ENCODE results near the gene EPYC.
"Not testable (repeated sequence)": the region's sequence is repeated elsewhere in the genome, so short reads cannot be mapped to it uniquely, and the experiment has no call there.

The EPYC gene

DNA sequence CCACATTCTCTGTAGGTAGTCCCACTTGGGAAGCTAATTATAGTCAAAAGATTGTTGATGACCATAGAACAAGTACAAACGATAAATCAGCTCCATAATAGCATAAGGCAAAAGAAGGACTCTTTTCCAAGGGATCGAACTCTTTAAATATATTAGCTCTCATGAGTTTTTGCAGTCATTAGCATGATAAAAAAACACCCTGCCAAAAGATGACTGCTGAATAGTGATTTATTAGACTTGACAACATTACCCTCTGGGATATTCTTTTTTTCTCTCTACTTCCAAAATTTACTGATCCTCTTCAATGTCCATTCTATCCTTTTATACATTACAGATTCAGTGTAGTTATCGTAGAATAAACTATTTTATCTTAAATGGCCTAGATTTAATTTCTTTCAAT is 14.2 kb downstream of the EPYC start:
- ATAC-seq, result no peak
- no peak for TF ChIP-seq ZNF70 (CRISPR knock-in tag; IDR thresholded peaks at IDR 0.05)
- TF ChIP-seq, protein P1, sequence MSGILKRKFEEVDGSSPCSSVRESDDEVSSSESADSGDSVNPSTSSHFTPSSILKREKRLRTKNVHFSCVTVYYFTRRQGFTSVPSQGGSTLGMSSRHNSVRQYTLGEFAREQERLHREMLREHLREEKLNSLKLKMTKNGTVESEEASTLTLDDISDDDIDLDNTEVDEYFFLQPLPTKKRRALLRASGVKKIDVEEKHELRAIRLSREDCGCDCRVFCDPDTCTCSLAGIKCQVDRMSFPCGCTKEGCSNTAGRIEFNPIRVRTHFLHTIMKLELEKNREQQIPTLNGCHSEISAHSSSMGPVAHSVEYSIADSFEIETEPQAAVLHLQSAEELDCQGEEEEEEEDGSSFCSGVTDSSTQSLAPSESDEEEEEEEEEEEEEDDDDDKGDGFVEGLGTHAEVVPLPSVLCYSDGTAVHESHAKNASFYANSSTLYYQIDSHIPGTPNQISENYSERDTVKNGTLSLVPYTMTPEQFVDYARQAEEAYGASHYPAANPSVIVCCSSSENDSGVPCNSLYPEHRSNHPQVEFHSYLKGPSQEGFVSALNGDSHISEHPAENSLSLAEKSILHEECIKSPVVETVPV (CRISPR knock-in tag; IDR thresholded peaks at IDR 0.05), result no peak
- no peak for TF ChIP-seq CSDC2 (CRISPR knock-in tag; IDR thresholded peaks at IDR 0.05)
- TF ChIP-seq OSR1 (CRISPR knock-in tag; IDR thresholded peaks at IDR 0.05), result no peak
- no peak for TF ChIP-seq PPARA (CRISPR knock-in tag; IDR thresholded peaks at IDR 0.05; ENCODE audit: borderline replicate concordance)
- TF ChIP-seq, protein P2, sequence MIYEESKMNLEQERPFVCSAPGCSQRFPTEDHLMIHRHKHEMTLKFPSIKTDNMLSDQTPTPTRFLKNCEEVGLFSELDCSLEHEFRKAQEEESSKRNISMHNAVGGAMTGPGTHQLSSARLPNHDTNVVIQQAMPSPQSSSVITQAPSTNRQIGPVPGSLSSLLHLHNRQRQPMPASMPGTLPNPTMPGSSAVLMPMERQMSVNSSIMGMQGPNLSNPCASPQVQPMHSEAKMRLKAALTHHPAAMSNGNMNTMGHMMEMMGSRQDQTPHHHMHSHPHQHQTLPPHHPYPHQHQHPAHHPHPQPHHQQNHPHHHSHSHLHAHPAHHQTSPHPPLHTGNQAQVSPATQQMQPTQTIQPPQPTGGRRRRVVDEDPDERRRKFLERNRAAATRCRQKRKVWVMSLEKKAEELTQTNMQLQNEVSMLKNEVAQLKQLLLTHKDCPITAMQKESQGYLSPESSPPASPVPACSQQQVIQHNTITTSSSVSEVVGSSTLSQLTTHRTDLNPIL (CRISPR knock-in tag; IDR thresholded peaks at IDR 0.05; ENCODE audit: low read depth), result no peak

DNA sequence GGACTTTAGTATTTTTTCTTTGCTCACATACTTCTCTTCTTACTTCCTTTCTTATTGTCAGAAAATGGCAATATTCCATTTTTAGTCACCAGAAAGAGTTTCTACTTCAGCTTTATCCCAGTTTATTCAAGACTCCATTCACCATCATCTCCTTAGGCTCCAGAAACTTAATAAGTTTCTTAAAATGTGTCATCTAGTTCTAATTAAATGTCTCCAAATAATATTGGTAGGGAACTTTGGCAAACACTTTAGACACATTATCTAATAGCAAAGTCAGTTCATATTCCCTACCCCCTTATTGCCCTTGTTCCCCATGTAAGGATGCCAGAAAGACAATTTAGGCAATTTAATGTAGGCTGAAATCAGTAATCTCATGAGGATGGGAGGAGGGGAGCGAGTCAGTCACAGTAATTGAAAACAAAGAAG is 15.1 kb downstream of the EPYC start:
- ATAC-seq, result no peak
- TF ChIP-seq CSDC2 (CRISPR knock-in tag; IDR thresholded peaks at IDR 0.05) (no peak), OSR1 (CRISPR knock-in tag; IDR thresholded peaks at IDR 0.05) (no peak), ZNF70 (CRISPR knock-in tag; IDR thresholded peaks at IDR 0.05) (no peak), ZC3H10 (CRISPR knock-in tag; IDR thresholded peaks at IDR 0.05) (no peak), ESRRG (CRISPR knock-in tag; IDR thresholded peaks at IDR 0.05) (no peak)

DNA sequence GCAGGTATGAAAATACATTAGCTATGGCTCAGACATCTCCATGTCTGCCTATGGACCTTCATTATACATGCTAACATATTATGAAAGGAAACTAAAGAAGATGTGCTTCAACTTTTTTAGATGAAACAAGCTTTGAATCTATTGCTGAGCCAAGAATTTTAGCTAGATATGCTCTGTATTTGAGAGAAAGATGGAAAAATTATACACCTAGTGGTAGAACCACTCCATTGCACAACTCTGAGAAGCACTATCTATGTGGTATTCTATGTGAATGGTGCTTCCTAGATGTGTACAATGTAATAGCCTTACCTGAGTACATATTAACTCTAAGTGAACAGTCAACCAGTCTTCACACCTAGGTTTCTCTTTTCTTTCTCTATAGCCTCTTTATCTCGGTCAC is 17.3 kb downstream of the EPYC start:
- no peak for ATAC-seq

DNA sequence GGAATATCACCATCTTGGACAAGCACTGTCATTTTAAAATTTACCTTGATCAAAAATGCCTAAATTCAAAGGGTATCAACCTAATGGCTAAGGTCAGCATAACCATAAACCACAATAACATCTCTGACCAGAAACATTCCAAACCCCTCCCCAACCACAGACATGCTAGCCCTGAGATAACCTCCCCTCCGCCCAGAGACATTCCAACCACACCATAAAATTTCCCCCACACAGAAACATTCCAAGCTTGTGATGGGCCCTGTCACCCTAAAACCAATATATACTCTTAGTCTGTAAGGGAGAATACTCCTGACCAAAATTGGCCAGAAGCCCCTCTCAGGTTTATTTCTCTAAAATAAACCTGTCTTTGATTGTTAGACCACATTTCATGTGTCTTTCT is 17.7 kb downstream of the EPYC start:
- TF ChIP-seq, protein P3, sequence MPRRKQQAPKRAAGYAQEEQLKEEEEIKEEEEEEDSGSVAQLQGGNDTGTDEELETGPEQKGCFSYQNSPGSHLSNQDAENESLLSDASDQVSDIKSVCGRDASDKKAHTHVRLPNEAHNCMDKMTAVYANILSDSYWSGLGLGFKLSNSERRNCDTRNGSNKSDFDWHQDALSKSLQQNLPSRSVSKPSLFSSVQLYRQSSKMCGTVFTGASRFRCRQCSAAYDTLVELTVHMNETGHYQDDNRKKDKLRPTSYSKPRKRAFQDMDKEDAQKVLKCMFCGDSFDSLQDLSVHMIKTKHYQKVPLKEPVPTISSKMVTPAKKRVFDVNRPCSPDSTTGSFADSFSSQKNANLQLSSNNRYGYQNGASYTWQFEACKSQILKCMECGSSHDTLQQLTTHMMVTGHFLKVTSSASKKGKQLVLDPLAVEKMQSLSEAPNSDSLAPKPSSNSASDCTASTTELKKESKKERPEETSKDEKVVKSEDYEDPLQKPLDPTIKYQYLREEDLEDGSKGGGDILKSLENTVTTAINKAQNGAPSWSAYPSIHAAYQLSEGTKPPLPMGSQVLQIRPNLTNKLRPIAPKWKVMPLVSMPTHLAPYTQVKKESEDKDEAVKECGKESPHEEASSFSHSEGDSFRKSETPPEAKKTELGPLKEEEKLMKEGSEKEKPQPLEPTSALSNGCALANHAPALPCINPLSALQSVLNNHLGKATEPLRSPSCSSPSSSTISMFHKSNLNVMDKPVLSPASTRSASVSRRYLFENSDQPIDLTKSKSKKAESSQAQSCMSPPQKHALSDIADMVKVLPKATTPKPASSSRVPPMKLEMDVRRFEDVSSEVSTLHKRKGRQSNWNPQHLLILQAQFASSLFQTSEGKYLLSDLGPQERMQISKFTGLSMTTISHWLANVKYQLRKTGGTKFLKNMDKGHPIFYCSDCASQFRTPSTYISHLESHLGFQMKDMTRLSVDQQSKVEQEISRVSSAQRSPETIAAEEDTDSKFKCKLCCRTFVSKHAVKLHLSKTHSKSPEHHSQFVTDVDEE (CRISPR knock-in tag; IDR thresholded peaks at IDR 0.05), result no peak
- no peak for ATAC-seq

More for the DNA sequence above, 17.3 kb downstream of the EPYC start:
- TF ChIP-seq ISL1 (CRISPR knock-in tag; IDR thresholded peaks at IDR 0.05), result no peak
- TF ChIP-seq, protein P1 (CRISPR knock-in tag; IDR thresholded peaks at IDR 0.05), result no peak

DNA sequence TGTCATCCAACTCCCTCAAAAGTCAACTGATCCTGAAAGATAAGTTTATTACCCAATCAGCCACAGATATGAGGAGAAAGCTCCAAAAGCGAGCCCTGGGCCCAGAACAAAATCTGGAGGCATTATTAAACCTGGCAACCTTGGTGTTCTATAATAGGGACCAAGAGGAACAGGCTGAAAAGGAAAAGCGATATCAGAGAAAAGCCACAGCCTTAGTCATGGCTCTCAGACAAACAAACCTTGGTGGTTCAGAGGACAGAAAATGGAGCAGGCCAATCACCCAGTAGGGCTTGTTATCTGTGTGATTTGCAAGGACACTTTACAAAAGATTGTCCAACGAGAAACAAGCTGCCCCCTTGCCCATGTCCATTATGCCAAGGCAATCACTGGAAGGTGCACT is 19.4 kb downstream of the EPYC start:
- not testable (repeated sequence) for ATAC-seq

DNA sequence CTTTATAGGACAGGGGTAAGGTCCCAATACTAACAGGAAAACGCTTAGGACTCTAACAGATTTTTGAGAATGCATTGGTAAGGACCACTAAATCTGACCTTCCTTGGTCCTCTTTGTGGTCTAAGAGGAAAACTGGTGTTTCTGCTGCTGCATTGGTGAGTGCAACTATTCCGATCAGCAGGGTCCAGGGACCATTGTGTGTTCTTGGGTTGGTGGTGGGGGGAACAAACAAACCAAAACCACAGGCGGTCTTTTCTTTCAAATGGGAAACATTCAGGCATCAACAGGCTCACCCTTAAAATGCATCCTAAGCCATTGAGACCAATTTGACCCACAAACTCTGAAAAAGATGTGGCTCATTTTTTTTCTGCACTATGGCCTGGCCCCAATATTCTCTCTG is 20.7 kb downstream of the EPYC start:
- ATAC-seq, result no peak
- TF ChIP-seq, protein P2 (CRISPR knock-in tag; IDR thresholded peaks at IDR 0.05; ENCODE audit: low read depth), result no peak
- TF ChIP-seq ZNF70 (CRISPR knock-in tag; IDR thresholded peaks at IDR 0.05) (no peak), BACH2 (CRISPR knock-in tag; IDR thresholded peaks at IDR 0.05; ENCODE audit: borderline replicate concordance) (no peak), ESRRG (CRISPR knock-in tag; IDR thresholded peaks at IDR 0.05) (no peak), GLIS3 (CRISPR knock-in tag; IDR thresholded peaks at IDR 0.05) (no peak), ISL1 (CRISPR knock-in tag; IDR thresholded peaks at IDR 0.05) (no peak), ZC3H10 (CRISPR knock-in tag; IDR thresholded peaks at IDR 0.05) (no peak), TCF4 (CRISPR knock-in tag; IDR thresholded peaks at IDR 0.05; ENCODE audit: borderline replicate concordance) (no peak), TOX (CRISPR knock-in tag; IDR thresholded peaks at IDR 0.05; ENCODE audit: borderline replicate concordance) (no peak), ZFP3 (CRISPR knock-in tag; IDR thresholded peaks at IDR 0.05) (no peak), ARNTL (CRISPR knock-in tag; IDR thresholded peaks at IDR 0.05; ENCODE audit: borderline replicate concordance, low read depth) (no peak), ZFP30 (CRISPR knock-in tag; IDR thresholded peaks at IDR 0.05) (no peak), ZNF8 (CRISPR knock-in tag; IDR thresholded peaks at IDR 0.05) (no peak), OSR1 (CRISPR knock-in tag; IDR thresholded peaks at IDR 0.05) (no peak), RARB (CRISPR knock-in tag; IDR thresholded peaks at IDR 0.05) (no peak)
- TF ChIP-seq, protein P4, sequence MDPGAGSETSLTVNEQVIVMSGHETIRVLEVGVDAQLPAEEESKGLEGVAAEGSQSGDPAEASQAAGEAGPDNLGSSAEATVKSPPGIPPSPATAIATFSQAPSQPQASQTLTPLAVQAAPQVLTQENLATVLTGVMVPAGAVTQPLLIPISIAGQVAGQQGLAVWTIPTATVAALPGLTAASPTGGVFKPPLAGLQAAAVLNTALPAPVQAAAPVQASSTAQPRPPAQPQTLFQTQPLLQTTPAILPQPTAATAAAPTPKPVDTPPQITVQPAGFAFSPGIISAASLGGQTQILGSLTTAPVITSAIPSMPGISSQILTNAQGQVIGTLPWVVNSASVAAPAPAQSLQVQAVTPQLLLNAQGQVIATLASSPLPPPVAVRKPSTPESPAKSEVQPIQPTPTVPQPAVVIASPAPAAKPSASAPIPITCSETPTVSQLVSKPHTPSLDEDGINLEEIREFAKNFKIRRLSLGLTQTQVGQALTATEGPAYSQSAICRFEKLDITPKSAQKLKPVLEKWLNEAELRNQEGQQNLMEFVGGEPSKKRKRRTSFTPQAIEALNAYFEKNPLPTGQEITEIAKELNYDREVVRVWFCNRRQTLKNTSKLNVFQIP (CRISPR knock-in tag; IDR thresholded peaks at IDR 0.05; ENCODE audit: borderline replicate concordance, low read depth), result no peak
- TF ChIP-seq, protein P1 (CRISPR knock-in tag; IDR thresholded peaks at IDR 0.05), result no peak

Measured in SK-N-SH treated with all-trans-retinoic acid at 6 μM for 48 hours (cell line).